ENCODE data around the gene TBC1D26. TPM values are rescaled to one million over a fixed set of nuclear protein-coding genes. Genes with fewer than 3 reads are reported as not detected.
"Not testable (repeated sequence)": the region's sequence is repeated elsewhere in the genome, so short reads cannot be mapped to it uniquely, and the experiment has no call there.

The TBC1D26 gene
- 1 to 10 TPM in 1 of 2 donors, not detected in 1; 6.0 TPM for total RNA-seq

DNA sequence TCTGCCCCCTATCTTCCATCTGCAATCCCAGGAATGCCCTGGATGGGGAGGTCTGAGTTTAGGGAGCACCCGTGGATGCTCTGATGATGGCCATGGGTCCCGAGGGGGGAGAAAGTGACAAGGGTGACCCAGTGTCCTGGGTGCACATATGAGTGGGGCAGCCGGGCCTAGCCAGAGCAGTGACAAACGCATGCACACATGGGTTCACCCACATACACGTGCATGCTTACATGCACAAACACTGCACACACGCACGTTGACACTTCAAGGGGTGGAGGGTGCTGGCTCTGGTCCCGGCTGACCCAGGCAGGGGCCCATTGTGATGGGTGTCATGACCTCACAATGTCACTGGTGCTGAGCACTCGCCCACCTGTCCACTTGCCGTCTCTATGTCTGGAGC, at the start of gene TBC1D26:
TSS of gene TBC1D26 (plus strand) at position 384 of the 400 bp plus-strand sequence. CDS start 3,066 bp downstream, outside the sequence.
- H3K36me3 ChIP-seq; H3K27ac ChIP-seq; DNase-seq (ENCODE audit: low spot score); H3K4me3 ChIP-seq; H3K4me1 ChIP-seq (replicated peaks); H3K9me3 ChIP-seq; H3K27me3 ChIP-seq (replicated peaks; ENCODE audit: insufficient read depth); intact Hi-C loops (cut with DNase I): not testable (repeated sequence)
- 83% methylated on average over 7 of the region's 10 CpGs for WGBS

DNA sequence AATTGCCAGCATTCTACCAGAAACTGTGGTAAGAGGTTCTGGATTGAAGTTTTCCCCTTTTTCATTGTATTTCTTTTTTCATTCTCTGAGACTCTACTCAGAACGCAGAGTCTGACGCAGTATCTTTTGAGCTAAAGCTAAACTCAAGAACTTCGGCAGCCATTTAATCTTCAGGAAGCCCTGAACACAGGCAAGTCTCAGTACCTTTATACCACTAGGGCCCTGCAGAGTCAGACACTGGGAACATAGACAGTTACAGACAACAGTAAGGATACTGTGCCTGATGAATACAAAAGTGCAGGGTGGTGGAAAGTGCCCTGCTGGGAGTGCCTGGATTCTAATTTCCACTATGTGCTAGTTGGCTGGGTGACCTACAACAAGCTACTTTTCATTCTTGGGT, 48.9 kb upstream of the TBC1D26 start:
- H3K4me3 ChIP-seq; H3K27me3 ChIP-seq (replicated peaks; ENCODE audit: insufficient read depth); DNase-seq (ENCODE audit: low spot score); H3K27ac ChIP-seq; H3K4me1 ChIP-seq (replicated peaks); intact Hi-C loops (cut with DNase I); H3K9me3 ChIP-seq; H3K36me3 ChIP-seq: not testable (repeated sequence)
- WGBS: 96% methylated on average over 3 of the region's 3 CpGs

DNA sequence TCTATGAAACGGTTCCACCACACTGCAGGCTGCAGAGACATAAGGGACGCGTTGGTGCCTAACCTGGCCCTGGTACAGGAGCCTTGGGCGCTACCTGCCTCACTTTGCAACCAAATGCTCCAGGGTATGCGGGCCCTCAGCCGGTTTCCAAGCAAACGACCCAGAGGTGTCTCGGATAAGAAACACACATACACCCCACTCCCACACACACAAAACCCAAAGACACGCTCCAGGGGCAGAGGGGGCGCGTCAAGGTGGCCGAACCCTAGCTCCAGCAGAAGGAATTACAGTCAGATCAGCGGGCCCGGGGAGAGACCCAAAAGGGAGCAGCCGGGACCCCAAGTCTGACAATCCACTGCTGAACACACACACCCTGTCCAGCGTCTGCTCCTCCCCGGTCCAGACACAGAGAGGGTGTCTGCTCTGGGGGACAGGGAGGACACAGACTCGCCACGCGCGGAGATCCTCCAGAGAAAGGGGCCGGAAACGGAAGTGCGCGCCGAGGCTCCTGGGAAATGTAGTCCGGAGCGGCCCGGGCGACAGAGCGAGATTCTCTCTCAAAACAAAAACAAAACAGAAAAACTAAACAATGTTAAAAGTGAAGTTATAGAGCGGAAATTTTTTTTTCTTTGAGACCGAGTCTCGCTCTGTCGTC, 48.1 kb upstream of the TBC1D26 start, which contains the start of gene TRIM16:
TSS of gene TRIM16 (minus strand) at position 488 of the 655 bp plus-strand sequence. CDS start 32,702 bp downstream, outside the sequence.
- intact Hi-C loops (cut with DNase I); H3K27ac ChIP-seq; H3K36me3 ChIP-seq; H3K27me3 ChIP-seq (replicated peaks; ENCODE audit: insufficient read depth); H3K4me1 ChIP-seq (replicated peaks); H3K9me3 ChIP-seq: not testable (repeated sequence)
- under 1% methylated on average over 30 of the region's 35 CpGs for whole genome bisulfite sequencing
- peak within 1 kb of the TSS; percentile 34 to 41 for H3K4me3 ChIP-seq
- peak; percentile 70 for DNase-seq (ENCODE audit: low spot score)
- peak; percentile 48 for TF ChIP-seq POLR2AphosphoS5 (IDR thresholded peaks at IDR 0.05)

DNA sequence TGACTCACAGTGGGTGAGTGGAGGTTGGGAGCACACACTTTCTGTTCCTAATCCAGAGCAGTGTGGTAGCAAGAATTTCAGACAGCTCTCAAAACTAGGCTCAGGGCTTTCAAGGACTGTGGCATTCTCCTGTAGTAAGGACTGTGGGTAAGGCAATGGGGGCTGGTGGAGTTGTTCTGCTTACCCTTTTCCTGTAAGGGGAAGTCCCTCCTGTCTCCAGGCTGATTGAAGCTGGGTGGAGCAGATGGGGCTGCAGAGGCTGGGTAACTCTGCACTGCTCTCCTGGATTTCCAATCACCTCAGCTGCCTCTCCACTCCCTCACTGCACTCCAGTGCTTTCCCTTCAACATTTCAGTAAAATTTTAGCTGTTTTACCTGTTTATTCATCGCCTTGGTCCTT, 44.6 kb upstream of the TBC1D26 start:
- WGBS: 80% methylated on average over 1 of the region's 1 CpG
- intact Hi-C loops (cut with DNase I); DNase-seq (ENCODE audit: low spot score): not testable (repeated sequence)

DNA sequence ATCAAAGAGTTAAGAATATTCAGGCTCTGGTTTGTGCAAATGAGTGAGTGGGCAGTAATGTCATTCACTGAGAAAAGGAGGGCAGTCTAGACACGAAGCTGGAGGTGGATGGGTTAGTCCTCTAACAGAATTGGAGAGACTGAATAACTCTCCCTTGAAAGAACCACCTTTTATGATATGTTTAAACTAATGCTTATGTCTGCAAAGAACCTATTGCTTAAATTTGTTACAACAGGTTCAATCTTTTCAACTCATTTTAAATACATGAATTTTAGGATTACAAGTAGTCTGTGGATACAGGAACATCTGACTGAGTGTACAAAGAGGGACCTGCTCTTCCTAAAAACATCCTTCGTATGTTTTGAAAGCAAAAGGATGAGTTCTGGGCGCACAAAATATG, 33.1 kb upstream of the TBC1D26 start:
- H3K27me3 ChIP-seq (replicated peaks; ENCODE audit: insufficient read depth); H3K36me3 ChIP-seq; H3K4me1 ChIP-seq (replicated peaks); intact Hi-C loops (cut with DNase I); DNase-seq (ENCODE audit: low spot score); H3K9me3 ChIP-seq: not testable (repeated sequence)
- 9% methylated on average over 3 of the region's 3 CpGs for WGBS
- Histone ChIP-seq H3K4me3 (peak overlapping the region; percentile 45 to 51), H3K27ac (peak overlapping the region; percentile 51 to 71)

More for the DNA sequence above, 44.6 kb upstream of the TBC1D26 start:
- not testable (repeated sequence) for H3K4me3 ChIP-seq; H3K4me1 ChIP-seq (replicated peaks); H3K36me3 ChIP-seq; H3K9me3 ChIP-seq; H3K27me3 ChIP-seq (replicated peaks; ENCODE audit: insufficient read depth); H3K27ac ChIP-seq

DNA sequence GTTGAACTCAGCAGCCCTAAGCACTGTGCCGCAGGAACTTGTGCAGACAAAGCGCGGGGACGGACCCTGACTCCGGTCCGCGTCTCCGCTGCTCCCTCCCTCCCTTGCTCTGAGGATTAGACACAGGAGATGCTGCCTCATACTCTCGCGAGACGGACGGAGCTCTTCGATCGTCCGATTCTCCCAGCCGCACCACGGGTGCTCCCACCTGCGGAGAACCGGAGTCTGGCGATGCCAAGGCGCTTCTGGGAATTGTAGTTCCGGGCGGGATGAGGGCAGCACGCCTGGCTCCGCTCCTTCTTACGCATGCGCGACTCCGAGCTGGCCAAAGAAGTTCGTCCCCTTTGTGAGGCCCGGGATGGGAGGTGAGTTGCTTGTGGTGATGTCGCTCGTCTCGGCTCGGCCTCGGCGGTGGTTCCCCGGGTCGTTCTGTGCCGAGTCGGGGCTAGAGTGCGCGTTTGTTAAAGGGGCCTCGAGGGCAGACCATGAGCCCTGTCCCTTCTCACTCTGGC, 32.6 kb upstream of the TBC1D26 start, which contains the start of gene ZNF286A:
TSS of gene ZNF286A (plus strand) at position 340 of the 512 bp plus-strand sequence. CDS start 578 bp downstream, outside the sequence.
- peak within 1 kb of the TSS; percentile 51 to 71 for H3K27ac ChIP-seq
- 0% methylated on average over 38 of the region's 44 CpGs for WGBS

DNA sequence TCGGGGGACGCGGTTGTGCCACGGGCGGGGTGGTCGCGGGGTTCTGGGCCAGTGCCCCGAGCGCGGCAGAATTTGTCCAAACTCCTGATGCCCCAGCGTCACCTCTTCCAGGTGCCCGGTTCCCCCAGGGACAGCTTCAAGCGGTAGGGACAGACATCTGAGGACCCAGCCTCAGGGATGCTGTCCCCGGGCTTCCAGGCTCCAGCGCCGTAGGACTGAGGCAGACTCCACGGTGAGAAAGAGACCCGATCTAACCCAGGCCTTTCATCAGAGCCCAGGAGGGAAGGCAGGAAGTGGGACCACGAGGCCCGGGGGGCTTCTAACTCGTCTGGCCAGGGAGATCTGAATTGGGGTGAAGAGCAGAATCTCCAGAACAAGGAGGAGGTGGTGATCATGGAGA, 32.1 kb upstream of the TBC1D26 start:
- DNase-seq (ENCODE audit: low spot score); H3K36me3 ChIP-seq; H3K27me3 ChIP-seq (replicated peaks; ENCODE audit: insufficient read depth); H3K9me3 ChIP-seq; intact Hi-C loops (cut with DNase I); H3K4me1 ChIP-seq (replicated peaks): not testable (repeated sequence)
- Histone ChIP-seq H3K27ac (peak overlapping the region; percentile 51 to 71), H3K4me3 (peak overlapping the region; percentile 45 to 51)
- WGBS: no CpG with 5 or more reads among the region's 21 CpGs

More for the DNA sequence above, 32.6 kb upstream of the TBC1D26 start, which contains the start of gene ZNF286A:
- H3K27me3 ChIP-seq (replicated peaks; ENCODE audit: insufficient read depth); intact Hi-C loops (cut with DNase I); H3K9me3 ChIP-seq; H3K36me3 ChIP-seq; H3K4me1 ChIP-seq (replicated peaks): not testable (repeated sequence)
- peak within 1 kb of the TSS; percentile 45 to 51 for H3K4me3 ChIP-seq
- DNase-seq (ENCODE audit: low spot score): peak; percentile 100
- TF ChIP-seq, protein P1, sequence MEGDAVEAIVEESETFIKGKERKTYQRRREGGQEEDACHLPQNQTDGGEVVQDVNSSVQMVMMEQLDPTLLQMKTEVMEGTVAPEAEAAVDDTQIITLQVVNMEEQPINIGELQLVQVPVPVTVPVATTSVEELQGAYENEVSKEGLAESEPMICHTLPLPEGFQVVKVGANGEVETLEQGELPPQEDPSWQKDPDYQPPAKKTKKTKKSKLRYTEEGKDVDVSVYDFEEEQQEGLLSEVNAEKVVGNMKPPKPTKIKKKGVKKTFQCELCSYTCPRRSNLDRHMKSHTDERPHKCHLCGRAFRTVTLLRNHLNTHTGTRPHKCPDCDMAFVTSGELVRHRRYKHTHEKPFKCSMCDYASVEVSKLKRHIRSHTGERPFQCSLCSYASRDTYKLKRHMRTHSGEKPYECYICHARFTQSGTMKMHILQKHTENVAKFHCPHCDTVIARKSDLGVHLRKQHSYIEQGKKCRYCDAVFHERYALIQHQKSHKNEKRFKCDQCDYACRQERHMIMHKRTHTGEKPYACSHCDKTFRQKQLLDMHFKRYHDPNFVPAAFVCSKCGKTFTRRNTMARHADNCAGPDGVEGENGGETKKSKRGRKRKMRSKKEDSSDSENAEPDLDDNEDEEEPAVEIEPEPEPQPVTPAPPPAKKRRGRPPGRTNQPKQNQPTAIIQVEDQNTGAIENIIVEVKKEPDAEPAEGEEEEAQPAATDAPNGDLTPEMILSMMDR (IDR thresholded peaks at IDR 0.05): peak in 1 of 4 experiments; percentile 10
- peak; percentile 96 for TF ChIP-seq POLR2AphosphoS5 (IDR thresholded peaks at IDR 0.05)
- peak; percentile 86 for TF ChIP-seq POLR2A (IDR thresholded peaks at IDR 0.05)

DNA sequence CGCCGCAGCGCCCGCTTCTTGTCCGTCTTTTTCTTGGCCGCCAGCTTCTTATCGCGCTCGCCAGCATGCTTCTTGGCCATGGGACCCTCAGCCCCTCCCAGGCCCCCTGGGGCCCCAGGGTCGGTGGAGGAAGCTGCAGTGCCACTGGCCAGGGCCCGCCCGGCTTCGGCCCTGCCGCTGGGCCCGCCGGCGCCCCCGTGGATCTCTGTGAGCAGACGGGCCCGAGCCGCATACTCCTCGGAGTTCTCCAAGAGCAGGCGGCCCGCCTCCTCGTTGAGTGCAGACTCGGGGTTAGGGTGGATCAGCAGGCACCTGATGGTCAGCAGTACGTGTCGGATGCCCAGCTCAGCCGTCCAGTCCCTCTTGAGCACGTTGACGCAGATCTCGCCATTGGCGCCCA, 27.8 kb upstream of the TBC1D26 start:
- H3K36me3 ChIP-seq; H3K9me3 ChIP-seq; H3K4me1 ChIP-seq (replicated peaks); H3K27me3 ChIP-seq (replicated peaks; ENCODE audit: insufficient read depth); H3K27ac ChIP-seq; H3K4me3 ChIP-seq; DNase-seq (ENCODE audit: low spot score); intact Hi-C loops (cut with DNase I): not testable (repeated sequence)
- 98% methylated on average over 21 of the region's 33 CpGs for WGBS

DNA sequence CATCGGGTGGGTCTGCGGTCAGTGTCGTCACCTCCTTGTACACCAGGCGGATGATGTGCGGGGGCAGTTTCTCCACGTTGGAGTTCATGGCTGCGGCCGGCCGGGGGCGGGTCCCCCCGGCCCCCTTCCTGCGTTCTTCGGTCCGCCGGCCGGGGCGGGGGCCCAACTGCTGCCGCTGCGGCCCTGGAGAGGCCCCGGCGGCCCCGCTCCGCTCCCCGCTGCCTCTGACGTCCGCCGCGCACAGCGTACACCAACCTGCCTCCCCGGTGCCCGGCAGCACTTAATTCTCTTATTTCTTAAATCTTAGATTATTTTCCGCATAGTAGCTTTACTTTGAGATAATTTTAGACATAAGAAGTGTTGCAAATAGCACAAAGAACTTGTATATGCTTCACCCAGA, 27.3 kb upstream of the TBC1D26 start:
- H3K4me3 ChIP-seq; intact Hi-C loops (cut with DNase I); H3K27me3 ChIP-seq (replicated peaks; ENCODE audit: insufficient read depth); H3K4me1 ChIP-seq (replicated peaks); H3K27ac ChIP-seq; H3K9me3 ChIP-seq; H3K36me3 ChIP-seq; DNase-seq (ENCODE audit: low spot score): not testable (repeated sequence)
- WGBS: 98% methylated on average over 32 of the region's 32 CpGs

DNA sequence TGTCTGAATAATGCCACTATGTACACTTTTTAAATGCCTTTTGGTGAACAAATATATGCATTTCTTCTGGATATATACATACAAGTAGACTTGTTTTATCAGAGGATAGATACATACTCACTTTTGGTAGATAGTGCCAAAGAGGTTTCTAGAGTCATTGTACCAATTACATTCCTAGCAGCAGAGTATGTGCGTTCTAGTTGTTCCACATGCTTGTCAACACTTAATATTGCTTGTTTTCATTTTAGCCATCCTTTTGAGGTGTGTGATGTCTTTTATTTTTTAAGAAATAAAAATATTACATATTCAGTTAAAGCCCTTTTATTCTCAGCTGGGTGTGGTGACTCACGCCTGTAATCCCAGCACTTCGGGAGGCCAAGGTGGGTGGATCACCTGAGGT, 23.2 kb upstream of the TBC1D26 start:
- H3K9me3 ChIP-seq; H3K27ac ChIP-seq; H3K4me3 ChIP-seq; H3K27me3 ChIP-seq (replicated peaks; ENCODE audit: insufficient read depth); intact Hi-C loops (cut with DNase I); DNase-seq (ENCODE audit: low spot score); H3K36me3 ChIP-seq; H3K4me1 ChIP-seq (replicated peaks): not testable (repeated sequence)
- 94% methylated on average over 3 of the region's 3 CpGs for WGBS
